DND-41 (cell line): Measurements from ENCODE around the gene CRTAP.

Source experiments
- CTCF ChIP-seq: IDR thresholded peaks from 2 replicates; pipeline ENCODE4 v1.5.1; 2012; ENCODE audit warnings: borderline replicate concordance, low read length, moderate library complexity, mild to moderate bottlenecking; ENCODE audit not compliant: poor library complexity, severe bottlenecking; ENCODE audit errors: extremely low read depth
- EZH2 ChIP-seq: IDR thresholded peaks from 3 replicates; pipeline ENCODE4 v1.6.1; 2012; ENCODE audit warnings: borderline replicate concordance, low read depth, mild to moderate bottlenecking, moderate library complexity, low read length, inconsistent platforms; ENCODE audit not compliant: severe bottlenecking

DNA sequence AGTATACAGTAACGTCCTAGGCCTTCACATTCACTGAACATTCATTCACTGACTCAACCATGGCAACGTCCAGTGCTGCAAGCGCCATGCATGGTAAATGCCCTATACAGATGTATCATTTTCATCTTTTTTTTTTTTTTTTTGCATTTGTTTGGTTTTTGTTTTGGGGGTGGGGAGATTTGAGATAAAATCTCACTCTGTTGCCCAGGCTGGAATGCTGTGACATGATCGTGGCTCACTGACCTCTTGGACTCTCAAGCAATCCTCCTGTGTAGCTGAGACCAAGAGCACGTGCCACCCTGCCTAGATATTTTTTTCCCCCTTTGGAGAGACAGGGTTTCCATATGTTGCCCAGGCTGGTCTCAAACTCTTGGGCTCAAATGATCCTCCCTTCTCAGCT, 67.4 kb downstream of the CRTAP start:
- no peak for TF ChIP-seq CTCF
- no peak for TF ChIP-seq EZH2
